Embryonic facial prominence (tissue), 1 donor: ENCODE measurements around the gene C16orf89.

Source experiments
- DNase-seq: peaks from one replicate; pipeline ENCODE4 v3.0.0-alpha.2; 2016; ENCODE audit errors: extremely low spot score

The C16orf89 gene

DNA sequence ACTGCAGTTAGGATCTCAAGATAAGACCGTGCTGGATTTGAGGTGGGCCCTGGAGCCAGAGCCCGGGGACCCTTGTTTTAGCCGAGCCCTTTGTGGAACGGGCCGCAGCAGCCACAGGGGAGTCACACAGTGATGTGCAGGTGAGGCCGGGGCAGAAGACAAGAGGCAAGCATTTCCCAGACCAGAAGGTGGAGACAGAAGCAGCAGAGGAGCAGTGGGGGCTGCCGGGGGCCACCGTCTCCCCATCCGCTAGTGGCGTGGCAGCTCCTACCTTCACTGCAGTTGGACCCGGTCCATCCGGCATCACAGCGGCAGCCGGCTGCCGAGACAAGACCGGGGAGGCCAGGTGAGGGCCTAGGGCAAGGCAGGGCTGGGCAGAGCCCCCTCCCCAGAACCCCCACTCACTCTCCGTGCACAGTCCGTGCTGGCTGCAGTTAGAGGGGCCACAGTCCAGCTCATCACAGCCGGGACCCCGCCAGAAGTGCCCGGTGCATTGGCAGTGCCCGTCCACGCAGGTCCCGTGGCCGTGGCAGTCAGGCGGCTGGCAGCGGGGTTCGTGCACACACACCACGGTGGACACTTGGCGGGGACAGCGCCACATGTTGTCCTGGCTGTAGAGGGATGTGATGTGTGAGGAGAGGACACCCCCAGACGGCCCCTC is 38.1 kb downstream of the C16orf89 start:
- no peak for DNase-seq

DNA sequence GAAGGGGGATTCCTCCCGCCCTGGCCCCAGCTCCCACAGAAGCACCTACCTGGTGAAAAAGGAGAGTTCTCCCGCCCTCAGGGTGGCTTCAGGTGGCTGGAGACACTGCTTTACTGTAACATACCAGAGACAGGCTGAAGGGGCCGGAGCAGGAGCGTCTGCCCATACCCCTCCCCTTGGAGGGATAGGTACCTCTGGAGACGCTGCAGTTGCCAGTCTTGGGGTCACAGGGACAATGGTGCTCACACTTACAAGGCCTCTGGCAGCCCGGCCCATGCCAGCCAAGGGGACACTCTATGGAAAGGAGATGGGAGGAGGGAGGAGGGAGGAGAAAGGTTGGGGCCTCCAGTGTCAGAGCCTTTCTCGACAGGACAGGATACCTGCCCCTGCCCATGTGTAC is 38.7 kb downstream of the C16orf89 start:
- no peak for DNase-seq

DNA sequence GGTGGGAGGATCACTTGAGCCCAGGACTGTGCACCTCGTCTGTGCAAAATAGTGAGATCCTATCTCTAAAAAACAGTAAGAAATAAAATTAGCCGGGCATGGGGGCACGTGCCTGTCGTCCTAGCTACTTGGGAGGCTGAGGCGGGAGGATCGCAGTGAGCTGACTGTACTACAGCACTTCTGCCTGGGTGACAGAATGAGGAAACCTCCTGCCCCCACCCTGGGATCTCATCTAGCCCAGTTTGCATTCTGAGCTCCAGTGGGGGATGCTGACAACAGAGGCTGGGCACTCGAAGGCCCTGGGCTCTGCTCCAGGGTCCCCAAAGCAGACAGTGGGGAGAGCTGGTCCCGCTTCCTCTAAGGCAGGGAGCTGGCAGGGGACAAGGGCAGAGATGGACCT is 39.1 kb downstream of the C16orf89 start:
- no peak for DNase-seq

DNA sequence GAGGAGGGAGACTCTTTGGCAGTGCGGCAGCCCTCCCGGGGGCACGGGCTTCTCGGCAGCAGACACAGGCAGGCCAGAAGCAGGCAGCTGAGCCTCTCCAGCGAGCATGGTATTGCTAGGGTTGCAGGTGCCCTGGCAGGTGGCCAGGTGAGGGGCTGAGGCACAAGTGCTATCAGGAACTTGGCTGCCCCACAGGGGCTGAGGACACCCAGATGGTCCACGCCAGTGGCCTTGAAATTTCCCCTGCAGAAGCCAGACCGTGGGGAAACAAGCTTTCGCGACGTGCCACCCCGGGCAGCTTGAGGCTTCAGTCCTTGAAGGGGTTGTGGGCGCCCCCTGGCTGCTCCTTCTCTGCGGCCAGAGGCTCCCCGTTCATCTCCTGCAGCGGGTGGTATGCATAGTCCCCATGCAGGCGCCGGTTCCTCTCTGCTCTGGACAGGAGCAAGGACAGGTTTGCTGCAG is 40.6 kb downstream of the C16orf89 start:
- no peak for DNase-seq

DNA sequence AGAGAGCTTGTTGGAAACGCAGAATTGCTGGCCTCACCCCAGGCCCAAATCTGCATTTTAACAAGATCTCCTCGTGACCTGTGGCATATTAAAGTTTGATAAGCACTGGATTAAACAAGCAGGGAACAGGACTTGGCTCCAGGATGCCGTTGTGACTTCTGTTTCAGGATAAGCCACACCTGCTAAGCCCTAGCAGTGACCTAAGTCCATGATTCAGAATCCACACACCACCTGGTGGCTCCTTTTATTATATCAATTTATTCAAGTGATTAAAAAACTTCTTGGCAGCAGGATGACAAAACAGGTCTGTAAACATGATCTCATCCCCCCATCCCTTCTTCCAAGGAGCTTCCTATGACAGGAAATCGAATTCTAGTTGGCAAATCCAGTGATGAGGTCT is 41.1 kb downstream of the C16orf89 start:
- DNase-seq = no peak

DNA sequence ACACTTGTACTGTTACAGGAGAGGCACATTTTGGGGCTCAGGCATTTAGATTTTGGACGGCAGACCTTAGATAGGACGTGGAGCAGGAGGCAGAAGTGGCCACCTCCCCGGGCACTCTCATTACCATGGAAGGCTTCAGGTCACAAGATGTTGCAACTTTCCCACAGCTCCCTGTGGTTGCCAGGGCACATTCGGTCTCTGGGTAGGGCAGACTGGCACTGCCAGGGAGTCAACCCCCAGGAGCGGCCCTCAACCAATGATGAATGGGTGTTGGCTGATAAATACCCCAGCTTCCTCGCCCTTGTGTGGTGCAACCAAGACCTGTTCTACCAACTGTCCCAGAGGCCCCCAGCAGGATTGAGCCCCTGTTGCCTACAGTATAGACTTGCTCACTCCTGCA is 43.2 kb downstream of the C16orf89 start:
- DNase-seq = no peak

DNA sequence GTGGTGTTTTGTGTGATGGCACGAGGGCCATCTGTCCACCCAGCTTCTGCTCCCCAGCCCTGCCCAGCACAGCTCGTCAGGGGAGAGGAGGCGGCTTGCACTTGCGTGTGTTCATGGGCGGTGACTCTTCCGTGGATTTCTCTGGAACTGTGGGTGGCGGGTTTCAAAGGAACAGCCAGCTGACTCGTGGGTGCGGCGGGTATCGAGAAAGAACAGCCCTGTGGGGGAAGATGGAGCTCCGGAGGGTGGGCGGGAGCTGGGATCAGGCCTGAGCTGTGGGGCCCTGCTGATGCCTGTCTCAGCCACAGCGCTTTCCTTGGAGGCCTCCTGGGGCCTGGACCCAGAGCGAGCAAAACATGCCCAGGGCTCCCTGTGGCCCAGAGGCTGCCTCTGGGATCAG is 45.2 kb downstream of the C16orf89 start:
- no peak for DNase-seq

DNA sequence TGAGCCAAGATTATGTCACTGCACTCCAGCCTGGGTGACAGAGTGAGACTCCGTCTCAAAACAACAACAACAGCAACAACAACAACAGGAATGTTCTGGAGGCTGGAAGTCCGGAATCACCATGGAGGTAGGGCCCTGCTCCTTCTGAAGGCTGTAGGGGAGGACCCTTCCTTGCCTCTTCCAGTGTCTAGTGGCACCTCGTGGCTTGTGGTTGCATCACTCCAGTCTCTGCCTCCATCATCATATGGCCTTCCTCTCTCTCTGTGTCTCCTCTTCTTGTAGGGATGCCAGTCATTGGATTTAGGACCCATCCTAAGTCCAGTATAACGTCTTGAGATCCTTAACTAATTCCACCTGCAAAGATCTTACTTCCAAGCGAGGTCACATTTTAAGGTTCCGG is 46.0 kb downstream of the C16orf89 start:
- DNase-seq = no peak

DNA sequence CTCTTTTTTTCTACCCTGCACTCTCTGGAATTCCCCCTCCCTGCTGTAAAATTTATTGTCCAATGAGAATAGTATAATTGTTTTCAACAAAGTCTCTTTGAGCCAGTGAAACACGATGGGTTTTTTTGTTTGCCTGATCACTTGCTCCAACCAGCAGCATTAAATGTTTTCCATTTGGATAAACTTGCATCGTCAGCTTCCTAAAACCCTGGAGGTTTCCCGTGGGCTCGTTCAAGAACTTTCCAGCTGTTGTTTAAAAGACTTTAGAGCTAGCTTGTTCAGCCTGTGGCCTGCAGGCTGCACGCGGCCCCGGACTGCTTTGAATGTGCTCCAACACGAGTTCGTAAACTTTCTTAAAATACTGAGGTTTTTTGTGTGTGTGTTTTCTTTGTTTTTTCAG is 47.0 kb downstream of the C16orf89 start:
- no peak for DNase-seq

DNA sequence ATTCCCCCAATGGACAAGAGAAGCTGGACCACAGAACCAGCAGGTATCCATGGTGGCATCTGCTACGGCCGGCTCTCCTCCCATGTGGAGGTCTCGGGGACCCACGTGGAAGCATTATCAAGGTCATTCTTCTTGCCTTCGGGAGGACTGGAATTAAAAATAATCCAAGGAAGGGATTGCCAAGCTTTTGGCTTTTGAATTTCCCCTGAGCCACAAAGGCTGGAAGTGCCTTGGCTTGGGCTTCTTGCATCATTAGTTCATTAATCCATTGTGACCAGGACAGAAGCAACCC is 48.1 kb downstream of the C16orf89 start:
- no peak for DNase-seq

DNA sequence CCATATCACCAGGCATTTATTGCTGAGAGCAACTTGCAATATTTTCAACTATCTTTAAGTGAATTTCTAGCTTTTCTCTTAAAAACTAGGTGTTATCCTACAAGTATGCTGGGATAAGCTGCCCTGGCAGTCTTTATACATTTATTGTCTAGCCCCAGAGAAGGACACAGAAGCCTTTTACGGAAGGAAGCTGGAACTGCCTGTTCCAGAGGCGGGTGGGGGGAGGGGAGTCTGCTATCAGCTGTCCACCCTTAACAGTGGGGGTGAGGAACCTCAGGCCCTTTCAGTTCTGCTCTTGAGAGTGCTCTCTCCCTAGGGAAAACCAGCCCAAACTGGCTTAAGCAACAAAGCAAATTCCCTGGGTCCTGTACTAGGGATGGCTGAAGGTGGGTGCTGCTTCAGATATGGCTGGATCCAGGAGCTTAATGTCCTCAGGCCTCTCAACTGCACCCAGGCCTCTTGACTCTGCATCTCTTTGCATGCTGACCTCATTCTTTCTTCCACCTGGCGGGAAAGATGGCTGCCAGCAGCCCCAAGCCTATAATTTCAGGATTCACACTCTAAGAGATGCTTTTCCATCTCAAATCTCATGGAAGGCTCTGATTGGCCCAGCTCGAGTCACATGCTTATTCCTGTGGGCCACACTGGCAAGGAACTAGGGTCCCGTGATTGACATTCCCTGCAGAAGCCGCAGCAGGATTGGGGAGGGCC is 48.6 kb downstream of the C16orf89 start:
- no peak for DNase-seq

DNA sequence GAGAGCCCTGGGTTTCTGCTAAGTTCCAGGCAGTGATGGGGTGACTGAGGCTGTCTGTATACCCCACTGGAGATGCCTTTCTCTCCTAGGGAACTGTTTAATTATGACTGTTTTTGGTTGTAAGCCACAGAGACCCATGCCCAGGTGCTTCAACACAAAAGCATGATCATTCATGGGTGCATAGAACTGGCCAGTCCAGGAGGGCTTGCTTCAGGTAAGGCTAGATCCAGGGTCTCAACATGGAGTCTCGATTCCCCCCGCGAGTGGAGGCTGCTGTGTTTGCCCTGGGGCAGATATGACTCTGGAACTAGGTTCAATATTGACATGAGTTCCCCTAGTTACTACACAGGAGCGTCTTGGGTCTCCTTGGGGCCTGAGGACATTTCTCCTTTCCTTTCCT is 49.9 kb downstream of the C16orf89 start:
- no peak for DNase-seq

DNA sequence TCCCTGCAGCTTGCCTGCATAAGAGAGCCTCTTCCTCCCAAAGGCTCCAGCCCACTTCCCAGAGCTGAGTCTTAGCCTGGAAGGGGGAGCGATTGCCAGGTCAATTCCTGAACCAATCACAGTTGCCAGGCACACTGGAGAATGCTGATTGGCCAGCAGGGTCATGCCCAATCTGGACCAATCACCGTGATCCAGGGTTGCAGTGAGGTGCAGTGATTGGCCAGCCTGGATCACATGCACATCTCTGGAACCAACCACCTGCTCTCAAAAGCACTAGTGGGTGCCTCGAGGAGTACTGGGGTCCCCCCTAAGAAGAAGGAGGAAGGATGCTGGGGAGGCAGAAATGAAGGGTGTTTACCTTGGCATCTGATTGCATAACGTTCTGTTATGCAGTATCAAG is 50.4 kb downstream of the C16orf89 start:
- DNase-seq = no peak

DNA sequence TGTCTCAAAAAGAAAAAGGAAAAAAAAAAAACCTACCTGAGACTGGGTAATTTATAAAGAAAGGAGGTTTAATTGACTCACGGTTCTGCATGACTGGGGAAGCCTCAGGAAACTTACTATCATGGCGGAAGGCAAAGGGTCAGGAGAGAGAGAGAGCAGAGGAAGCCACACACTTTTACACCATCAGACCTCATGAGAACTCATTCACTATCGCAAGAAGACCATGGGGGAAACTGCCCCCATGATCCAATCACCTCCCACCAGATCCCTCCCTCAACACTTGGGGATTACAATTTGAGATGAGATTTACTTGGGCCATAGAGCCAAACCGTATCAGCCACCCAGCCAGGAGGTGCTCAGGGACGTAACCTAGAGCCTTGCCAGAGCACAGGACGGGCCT is 52.9 kb downstream of the C16orf89 start:
- no peak for DNase-seq

DNA sequence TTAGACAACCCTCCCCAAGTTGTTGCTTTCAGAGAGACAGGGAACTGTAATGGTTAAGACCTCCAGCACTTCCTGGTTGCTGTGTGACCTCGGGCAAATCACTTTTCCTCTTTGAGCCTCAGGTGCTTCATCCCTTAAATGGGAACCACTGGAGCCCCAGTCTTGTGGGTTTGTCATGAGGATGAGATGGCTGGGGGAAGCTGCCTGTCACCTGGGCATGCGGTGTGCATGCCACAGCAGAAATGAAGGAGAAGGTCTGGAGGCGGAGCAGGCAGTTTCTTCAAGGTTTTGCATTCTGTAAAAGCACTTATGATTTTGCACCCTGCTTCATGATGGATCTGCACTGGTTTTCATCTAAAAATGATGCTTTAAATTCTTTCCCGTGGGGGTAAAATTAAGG is 54.1 kb downstream of the C16orf89 start:
- DNase-seq = no peak

DNA sequence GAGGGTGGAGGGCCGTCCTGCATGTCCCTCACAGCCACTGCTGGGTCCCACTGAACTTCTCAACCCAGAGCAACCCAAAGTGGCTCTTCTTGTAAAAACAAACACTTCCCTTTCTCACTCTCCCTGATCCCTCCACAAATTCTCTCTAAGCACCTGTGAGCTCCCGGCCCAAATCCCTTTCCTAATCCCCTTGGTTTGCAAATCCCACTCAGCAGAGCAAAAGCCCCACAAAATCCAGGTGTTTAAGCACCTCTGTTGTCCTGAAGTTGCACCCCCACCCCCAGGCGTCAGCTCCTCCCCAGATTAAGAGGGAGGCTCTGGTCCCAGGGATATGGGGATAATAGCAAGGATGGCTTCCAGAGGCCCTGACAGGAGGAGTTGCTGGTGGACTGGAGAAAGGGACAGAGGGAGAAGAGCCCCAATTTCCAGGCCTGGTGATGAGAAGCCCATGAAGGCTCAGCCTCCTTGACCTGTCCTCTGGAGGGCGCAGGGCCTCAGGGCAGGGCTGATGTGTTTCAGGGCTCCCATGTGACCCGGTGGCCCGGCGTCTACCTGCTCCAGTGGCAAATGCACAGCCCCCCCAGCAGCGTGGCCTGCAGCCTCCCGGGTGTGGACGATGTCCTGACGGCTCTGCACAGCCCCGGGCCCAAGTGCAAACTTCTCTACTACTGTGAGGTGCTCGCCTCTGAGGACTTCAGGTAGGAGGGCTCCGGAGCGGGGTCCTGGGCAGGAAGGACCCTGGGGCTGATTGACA is 55.0 kb downstream of the C16orf89 start:
- DNase-seq = no peak

DNA sequence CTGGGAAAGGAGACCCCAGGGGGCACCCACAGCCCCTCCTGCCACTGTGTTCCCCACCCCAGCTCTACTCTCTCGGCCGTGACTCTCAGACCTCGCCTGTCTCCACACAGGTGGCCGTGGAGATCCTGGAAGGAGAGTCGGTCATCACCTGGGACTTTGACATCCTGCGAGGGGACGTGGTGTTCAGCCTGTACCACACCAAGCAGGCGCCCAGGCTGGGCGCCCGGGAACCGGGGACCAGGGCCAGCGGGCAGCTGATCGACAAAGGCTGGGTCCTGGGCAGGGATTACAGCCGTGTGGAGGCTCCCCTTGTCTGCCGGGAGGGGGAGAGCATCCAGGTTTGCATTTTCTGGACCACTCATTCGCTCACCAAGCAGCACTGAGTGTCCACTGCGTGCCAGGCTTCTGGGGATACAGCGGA is 57.4 kb downstream of the C16orf89 start:
- no peak for DNase-seq

DNA sequence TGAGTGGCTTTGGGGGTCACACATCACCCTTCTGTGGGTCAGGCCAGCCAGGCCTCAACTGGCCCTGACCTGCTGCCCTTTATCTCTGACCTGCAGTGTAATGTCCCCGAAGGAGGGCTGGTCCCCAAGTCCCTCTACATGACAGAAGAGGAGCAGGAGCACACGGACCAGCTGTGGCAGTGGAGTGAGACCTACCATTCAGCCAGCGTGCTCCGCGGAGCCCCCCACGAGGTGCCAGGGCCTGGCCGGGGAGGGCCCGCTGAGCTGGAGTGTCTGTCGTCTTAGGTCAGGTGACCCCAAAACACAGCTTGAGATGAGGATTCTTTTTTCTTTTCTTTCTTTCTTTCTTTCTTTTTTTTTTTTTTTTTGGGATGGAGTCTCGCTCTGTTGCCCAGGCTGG is 58.5 kb downstream of the C16orf89 start:
- no peak for DNase-seq

DNA sequence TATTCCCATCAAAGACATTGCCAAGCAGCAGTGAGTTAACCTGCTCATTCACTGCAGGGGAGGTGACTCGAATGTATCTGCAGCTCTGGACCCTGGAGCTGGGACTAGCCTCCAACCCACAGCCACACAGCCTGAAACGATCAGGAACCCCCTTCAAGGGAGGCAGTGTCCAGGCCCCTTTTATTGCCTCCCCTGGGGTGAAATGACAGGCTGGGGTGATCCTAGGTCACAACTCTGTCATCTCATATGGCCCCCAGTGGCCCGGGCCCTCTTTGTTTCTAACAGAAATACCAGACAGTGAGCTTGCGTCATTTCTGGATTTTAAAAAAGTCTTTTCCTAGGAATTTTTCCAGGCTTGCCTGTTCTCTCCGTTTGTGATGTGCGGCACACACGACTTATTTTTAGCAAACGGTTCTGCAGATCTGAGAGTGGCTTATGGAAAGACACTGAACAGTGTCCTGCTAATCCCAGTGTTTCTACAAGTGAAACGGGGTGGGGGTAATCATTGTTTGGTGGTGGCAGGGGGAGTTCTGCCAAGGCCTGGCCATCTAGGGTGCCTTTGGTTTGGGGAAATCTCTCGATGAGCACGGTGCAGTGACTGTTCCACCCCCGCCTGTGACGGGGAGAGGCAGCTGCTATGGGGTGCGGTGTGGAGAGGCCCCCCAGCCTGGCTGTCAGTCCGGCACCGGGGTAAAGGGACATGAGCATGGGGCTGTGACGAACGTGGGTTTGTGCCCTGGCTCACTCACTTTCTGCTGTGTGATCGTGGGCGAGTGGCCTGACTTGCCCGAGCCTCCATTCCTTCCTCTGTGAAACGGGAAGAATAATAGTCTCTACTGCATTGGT is 59.2 kb downstream of the C16orf89 start:
- DNase-seq = no peak

DNA sequence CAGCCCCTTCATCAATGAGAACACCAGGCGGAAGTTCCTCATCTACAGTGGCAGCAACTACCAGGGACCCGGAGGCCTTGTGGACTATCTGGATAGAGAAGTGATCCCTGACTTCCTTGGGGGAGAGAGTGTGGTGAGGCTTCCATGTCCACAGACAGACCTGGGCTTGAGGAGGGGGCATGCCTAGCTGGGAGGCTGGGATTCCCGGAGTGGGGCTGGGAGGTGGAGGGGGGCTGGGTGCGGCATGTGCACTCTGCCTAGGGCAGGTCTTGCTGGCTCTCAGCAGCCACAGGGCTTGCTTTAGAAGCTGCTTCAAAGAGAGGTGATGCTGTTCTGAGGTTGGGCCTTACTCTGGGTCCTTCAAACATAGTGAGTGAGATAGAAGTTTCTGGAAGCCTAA is 59.8 kb downstream of the C16orf89 start:
- no peak for DNase-seq

DNA sequence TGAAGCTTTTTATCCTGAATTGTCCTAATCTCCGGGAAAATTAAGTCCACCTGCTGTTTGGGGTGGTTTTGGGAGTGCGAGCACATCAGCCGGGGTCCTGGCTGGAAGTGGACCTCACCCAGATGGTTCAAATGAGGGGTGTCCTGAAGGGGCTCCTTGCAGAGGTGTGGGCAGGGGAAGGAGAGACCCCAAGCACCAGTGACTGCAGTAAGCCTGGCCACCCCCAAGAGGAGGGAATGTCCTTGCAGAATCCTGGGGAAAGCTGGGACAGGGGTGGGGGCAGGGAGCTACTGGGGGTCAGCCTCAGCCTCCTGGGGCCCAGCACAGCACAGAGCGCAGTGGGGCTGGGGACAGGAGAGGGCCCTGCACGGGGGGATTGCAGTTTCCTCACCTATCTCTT is 61.4 kb downstream of the C16orf89 start:
- no peak for DNase-seq

DNA sequence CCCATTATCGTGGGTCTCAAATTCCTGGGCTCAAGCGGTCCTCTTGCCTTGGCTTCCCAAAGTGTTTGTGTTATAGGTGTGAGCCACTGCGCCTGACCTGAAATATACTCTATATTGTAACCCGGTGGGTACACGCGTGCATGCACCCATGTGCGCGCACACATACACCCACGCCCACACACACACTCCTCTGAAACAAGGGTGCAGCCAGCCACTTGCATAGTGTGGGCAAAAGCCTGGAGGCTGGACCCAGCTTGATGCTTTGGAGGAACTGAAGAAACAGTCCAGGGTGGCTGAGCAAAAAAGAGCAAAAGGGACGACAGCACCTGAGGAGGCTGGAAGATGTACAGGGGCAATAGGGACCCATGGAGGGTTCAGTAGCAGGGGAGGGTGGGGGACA is 61.9 kb downstream of the C16orf89 start:
- no peak for DNase-seq
